GM12875 (cell line): Measurements from ENCODE around the gene MTNR1B.

Experiments
- H3K4me3 ChIP-seq: one replicate; pipeline ENCODE4 v1.5.1; 2011; ENCODE audit warnings: low read depth, low read length, control low read depth
- TF ChIP-seq, protein P1 (sequence below): IDR thresholded peaks from 2 replicates; pipeline ENCODE4 v1.5.1; 2011; ENCODE audit warnings: low read depth, mild to moderate bottlenecking, control low read depth, inconsistent platforms, low read length, moderate library complexity, borderline replicate concordance; ENCODE audit not compliant: insufficient read depth

MTNR1B gene

DNA sequence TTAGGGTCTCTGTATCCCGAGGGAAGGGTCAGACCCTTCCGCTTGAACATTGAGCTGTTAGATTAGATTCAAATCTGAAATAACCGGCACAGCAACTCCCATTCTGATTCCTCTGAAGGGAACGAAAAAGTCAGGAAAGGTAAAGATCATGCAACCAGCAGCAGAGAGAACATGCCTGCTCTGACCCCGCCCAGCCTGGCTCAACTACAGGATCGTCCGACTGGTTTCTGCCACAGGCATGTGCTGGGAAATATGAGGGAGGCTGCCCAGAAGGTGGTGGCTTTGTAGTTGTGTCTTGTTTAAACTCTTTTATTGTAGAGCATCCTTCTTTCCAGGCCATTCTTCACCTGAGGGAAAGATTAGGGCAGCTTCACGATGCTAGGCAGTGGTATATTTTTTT lies 5.0 kb upstream of the MTNR1B start:
- no peak overlapping the region for H3K4me3 ChIP-seq
- TF ChIP-seq, protein P1, sequence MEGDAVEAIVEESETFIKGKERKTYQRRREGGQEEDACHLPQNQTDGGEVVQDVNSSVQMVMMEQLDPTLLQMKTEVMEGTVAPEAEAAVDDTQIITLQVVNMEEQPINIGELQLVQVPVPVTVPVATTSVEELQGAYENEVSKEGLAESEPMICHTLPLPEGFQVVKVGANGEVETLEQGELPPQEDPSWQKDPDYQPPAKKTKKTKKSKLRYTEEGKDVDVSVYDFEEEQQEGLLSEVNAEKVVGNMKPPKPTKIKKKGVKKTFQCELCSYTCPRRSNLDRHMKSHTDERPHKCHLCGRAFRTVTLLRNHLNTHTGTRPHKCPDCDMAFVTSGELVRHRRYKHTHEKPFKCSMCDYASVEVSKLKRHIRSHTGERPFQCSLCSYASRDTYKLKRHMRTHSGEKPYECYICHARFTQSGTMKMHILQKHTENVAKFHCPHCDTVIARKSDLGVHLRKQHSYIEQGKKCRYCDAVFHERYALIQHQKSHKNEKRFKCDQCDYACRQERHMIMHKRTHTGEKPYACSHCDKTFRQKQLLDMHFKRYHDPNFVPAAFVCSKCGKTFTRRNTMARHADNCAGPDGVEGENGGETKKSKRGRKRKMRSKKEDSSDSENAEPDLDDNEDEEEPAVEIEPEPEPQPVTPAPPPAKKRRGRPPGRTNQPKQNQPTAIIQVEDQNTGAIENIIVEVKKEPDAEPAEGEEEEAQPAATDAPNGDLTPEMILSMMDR, result no peak

- no peak overlapping the region for H3K4me3 ChIP-seq
- TF ChIP-seq, protein P1, result no peak
Measured at GRCh38 chr11:92965196-92965595, 4.3 kb upstream of the MTNR1B start.

GRCh38 chr11:92967178-92967577 lies 2.3 kb upstream of the MTNR1B start:
- TF ChIP-seq, protein P1, result no peak
- H3K4me3 ChIP-seq, result no peak overlapping the region

GRCh38 chr11:92967867-92968266 lies 1.6 kb upstream of the MTNR1B start:
- H3K4me3 ChIP-seq, result no peak overlapping the region
- TF ChIP-seq, protein P1, result no peak

- TF ChIP-seq, protein P1, result no peak
- H3K4me3 ChIP-seq, result no peak overlapping the region
Measured at GRCh38 chr11:92969293-92969633, 188 bp upstream of the MTNR1B start.

- H3K4me3 ChIP-seq, result no peak overlapping the region
- TF ChIP-seq, protein P1, result no peak
Measured at GRCh38 chr11:92972248-92972647, 2.8 kb downstream of the MTNR1B start.

GRCh38 chr11:92975285-92975684 lies 5.8 kb downstream of the MTNR1B start:
- H3K4me3 ChIP-seq, result no peak overlapping the region
- TF ChIP-seq, protein P1, result no peak
